Thoracic aorta endothelial cell (primary cell): ENCODE results near the gene ACTA2. TPM values are rescaled to one million over a fixed set of nuclear protein-coding genes. Genes with fewer than 3 reads are reported as not detected.

Experiments used
- small RNA-seq: library from RNA; depleted of rRNA; stranded (forward); fragments of <200 nt; gene quantifications from one replicate; pipeline ENCODE3, GENCODE V24; 2012
- total RNA-seq: library from RNA; depleted of rRNA; stranded (reverse); fragments of >200 nt; gene quantifications from 2 replicates; pipeline ENCODE4 v1.2.3, GENCODE V29; 2012

Gene ACTA2
- total RNA-seq = 26.8 and 29.8 TPM in 2 replicates

DNA sequence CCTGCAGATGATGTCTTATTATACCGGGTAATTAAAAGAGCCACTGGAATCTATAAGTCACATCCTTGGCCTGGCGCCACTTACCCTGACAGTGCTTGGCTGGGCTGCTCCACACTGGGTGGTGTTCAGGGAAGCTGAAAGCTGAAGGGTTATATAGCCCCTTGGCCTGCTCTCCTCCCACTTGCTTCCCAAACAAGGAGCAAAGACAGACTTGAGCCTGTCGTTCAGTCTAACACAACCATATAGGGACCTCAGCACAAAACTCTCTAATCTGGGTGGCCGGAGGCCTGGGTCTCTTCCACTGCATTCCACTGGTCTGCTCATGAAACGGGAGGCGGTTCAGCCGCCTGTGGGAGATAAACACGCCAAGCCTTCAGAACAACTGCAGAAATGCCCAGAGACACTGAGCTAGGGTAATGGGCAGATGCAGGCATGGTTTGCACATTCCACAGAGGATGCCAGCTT, at the start of gene ACTA2:
TSS of gene ACTA2 (minus strand) at position 127 of the 465 bp plus-strand sequence. CDS start 3,843 bp downstream, outside the sequence.

DNA sequence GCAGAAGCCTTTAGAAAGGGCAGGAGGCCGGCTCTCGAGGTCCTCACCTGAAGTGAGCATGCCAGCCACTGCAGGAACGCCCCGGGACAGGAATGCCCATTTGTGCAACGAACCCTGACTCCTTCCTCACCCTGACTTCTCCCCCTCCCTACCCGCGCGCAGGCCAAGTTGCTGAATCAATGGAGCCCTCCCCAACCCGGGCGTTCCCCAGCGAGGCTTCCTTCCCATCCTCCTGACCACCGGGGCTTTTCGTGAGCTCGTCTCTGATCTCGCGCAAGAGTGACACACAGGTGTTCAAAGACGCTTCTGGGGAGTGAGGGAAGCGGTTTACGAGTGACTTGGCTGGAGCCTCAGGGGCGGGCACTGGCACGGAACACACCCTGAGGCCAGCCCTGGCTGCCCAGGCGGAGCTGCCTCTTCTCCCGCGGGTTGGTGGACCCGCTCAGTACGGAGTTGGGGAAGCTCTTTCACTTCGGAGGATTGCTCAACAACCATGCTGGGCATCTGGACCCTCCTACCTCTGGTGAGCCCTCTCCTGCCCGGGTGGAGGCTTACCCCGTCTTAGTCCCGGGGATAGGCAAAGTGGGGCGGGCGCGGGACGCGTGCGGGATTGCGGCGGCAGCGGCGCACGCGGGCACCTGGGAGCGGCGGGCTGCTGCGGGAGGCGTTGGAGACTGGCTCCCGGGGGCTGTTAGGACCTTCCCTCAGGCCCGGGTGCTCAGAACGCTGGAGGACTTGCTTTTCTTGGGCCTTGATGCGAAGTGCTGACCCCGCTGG, 38.0 kb upstream of the ACTA2 start, which contains the start of gene FAS:
TSS of gene FAS (plus strand) at position 415 of the 777 bp plus-strand sequence. CDS start at position 494, 79 bp downstream.

Small RNA genes lying within 50 kb of the gene (small RNA-seq; reads per million reads assigned to genes)
- not detected for gene RF02116

Other genes with a start within 250 kb of the ACTA2 start
- gene LIPK, start 246.5 kb downstream of the ACTA2 start, total RNA-seq = not detected in 2 replicates
- gene LIPN, start 192.8 kb downstream of the ACTA2 start, total RNA-seq = not detected in 2 replicates
- gene LIPM, start 150.0 kb downstream of the ACTA2 start, total RNA-seq = not detected in 2 replicates
- gene ANKRD22, start 100.9 kb downstream of the ACTA2 start, total RNA-seq = not detected in 2 replicates
- gene STAMBPL1, start 72.5 kb downstream of the ACTA2 start, total RNA-seq = 1.9 and 6.5 TPM in 2 replicates
- 24.3 and 28.2 TPM in 2 replicates for gene FAS, start 38.0 kb upstream of the ACTA2 start, total RNA-seq